Activated CD4-positive, alpha-beta memory T cell treated with anti-CD3 and anti-CD28 coated beads for 36 hours (primary cell): ENCODE results near the gene ICE1. TPM values are rescaled to one million over a fixed set of nuclear protein-coding genes. Genes with fewer than 3 reads are reported as not detected.
A peak's percentile ranks its signal among the peaks of the same experiment; 100 is the strongest.
"Not testable (repeated sequence)": the region's sequence is repeated elsewhere in the genome, so short reads cannot be mapped to it uniquely, and the experiment has no call there.

Experiments
- CTCF ChIA-PET: fragments of 350-600 bp; sonication (Branson Sonifier 250); formaldehyde crosslinking; loops from one replicate; lab custom pipeline; 2021; ENCODE audit warnings: antibody characterized with exemption, inconsistent platforms; lab: Charles Lee
- POLR2A ChIA-PET: fragments of 350-600 bp; sonication (Branson Sonifier 250); formaldehyde crosslinking; loops from one replicate; lab custom pipeline; 2021; ENCODE audit warnings: antibody characterized with exemption; lab: Charles Lee
- DNase-seq: peaks from one replicate; pipeline ENCODE4 v3.0.0-alpha.2; 2020
- H3K27ac Mint-ChIP-seq: one replicate; pipeline ENCODE4 v1.8.0; 2021; ENCODE audit warnings: mixed read lengths
- H3K27me3 Mint-ChIP-seq: one replicate; pipeline ENCODE4 v1.8.0; 2021; ENCODE audit warnings: mixed read lengths
- H3K36me3 Mint-ChIP-seq: one replicate; pipeline ENCODE4 v1.8.0; 2021; ENCODE audit warnings: mixed read lengths
- H3K4me1 Mint-ChIP-seq: one replicate; pipeline ENCODE4 v1.8.0; 2021; ENCODE audit warnings: low read depth, mixed read lengths
- H3K4me3 Mint-ChIP-seq: one replicate; pipeline ENCODE4 v1.8.0; 2021; ENCODE audit warnings: mild to moderate bottlenecking, mixed read lengths
- H3K9me3 Mint-ChIP-seq: one replicate; pipeline ENCODE4 v1.8.0; 2021; ENCODE audit warnings: mixed read lengths
- intact Hi-C: fragments of 100-400 bp; cut with micrococcal nuclease; formaldehyde crosslinking; loops from one replicate; pipeline ENCODE4 v1.15.1; 2023
- total RNA-seq, 2 experiments: library from RNA; stranded (reverse); gene quantifications; one replicate each; pipeline ENCODE4 v1.2.3, GENCODE V29; 2021

Gene ICE1
- total RNA-seq, 2 experiments from 2014 or later: 25.5 to 26.0 TPM

- peaks cover 30% of the 10 kb centered on the region for H3K9me3 Mint-ChIP-seq
- POLR2A ChIA-PET: no interaction called here
- H3K4me1 Mint-ChIP-seq: no peaks in the 10 kb centered on the region
- H3K36me3 Mint-ChIP-seq: peaks cover 18% of the 10 kb centered on the region
- H3K4me3 Mint-ChIP-seq: no peak overlapping the region
- no peak overlapping the region for H3K27ac Mint-ChIP-seq
- DNase-seq: no peak
- H3K27me3 Mint-ChIP-seq: no peaks in the 10 kb centered on the region
- CTCF ChIA-PET: no interaction called here
- intact Hi-C loops: no loop called here
Observed at GRCh38 chr5:5409151-5409810, 13.2 kb upstream of the ICE1 start.

GRCh38 chr5:5413856-5414255 lies 8.6 kb upstream of the ICE1 start:
- CTCF ChIA-PET, H3K4me1 Mint-ChIP-seq, POLR2A ChIA-PET, H3K27ac Mint-ChIP-seq, intact Hi-C loops, H3K27me3 Mint-ChIP-seq, H3K4me3 Mint-ChIP-seq, DNase-seq: not testable (repeated sequence)
- H3K9me3 Mint-ChIP-seq: peaks cover 26% of the 10 kb centered on the region
- peaks cover 18% of the 10 kb centered on the region for H3K36me3 Mint-ChIP-seq

GRCh38 chr5:5414999-5415398 lies 7.5 kb upstream of the ICE1 start:
- peaks cover 12% of the 10 kb centered on the region for H3K36me3 Mint-ChIP-seq
- H3K4me1 Mint-ChIP-seq: peaks cover 2% of the 10 kb centered on the region
- H3K27ac Mint-ChIP-seq: no peak overlapping the region
- DNase-seq: no peak
- H3K9me3 Mint-ChIP-seq: peaks cover 14% of the 10 kb centered on the region
- CTCF ChIA-PET: no interaction called here
- intact Hi-C loops: loop anchor here (5.0 kb wide), 1 partner anchor 538 kb away; no protein-coding TSS in a partner anchor
- H3K4me3 Mint-ChIP-seq: no peak overlapping the region
- H3K27me3 Mint-ChIP-seq: no peaks in the 10 kb centered on the region
- POLR2A ChIA-PET: no interaction called here

- Mint-ChIP-seq H3K4me1 (peaks cover 14% of the 10 kb centered on the region), H3K4me3 (no peak overlapping the region), H3K27me3 (no peaks in the 10 kb centered on the region), H3K9me3 (peaks cover 6% of the 10 kb centered on the region), H3K27ac (no peak overlapping the region), H3K36me3 (peaks cover 3% of the 10 kb centered on the region)
- no peak for DNase-seq
- CTCF ChIA-PET: no interaction called here
- POLR2A ChIA-PET: no interaction called here
- intact Hi-C loops: loop anchor here (5.0 kb wide), 1 partner anchor 539 kb away; no protein-coding TSS in a partner anchor
Observed at GRCh38 chr5:5416733-5417132, 5.7 kb upstream of the ICE1 start.

GRCh38 chr5:5418006-5418405 lies 4.5 kb upstream of the ICE1 start:
- ChIA-PET POLR2A (no interaction called here), CTCF (interaction anchor here (1.4 to 1.8 kb wide), 2 partner anchors 271 to 274 kb away, joined by 3 to 5 read pairs; no protein-coding TSS in a partner anchor)
- intact Hi-C loops: loop anchor here (5.0 kb wide), 1 partner anchor 541 kb away; no protein-coding TSS in a partner anchor
- H3K9me3 Mint-ChIP-seq: peaks cover 6% of the 10 kb centered on the region
- H3K36me3 Mint-ChIP-seq: peaks cover 2% of the 10 kb centered on the region
- DNase-seq: no peak
- no peaks in the 10 kb centered on the region for H3K27me3 Mint-ChIP-seq
- H3K4me1 Mint-ChIP-seq: peaks cover 14% of the 10 kb centered on the region
- no peak overlapping the region for H3K27ac Mint-ChIP-seq
- no peak overlapping the region for H3K4me3 Mint-ChIP-seq

GRCh38 chr5:5418764-5419163 lies 3.7 kb upstream of the ICE1 start:
- H3K4me3 Mint-ChIP-seq: no peak overlapping the region
- ChIA-PET CTCF (interaction anchor here (1.4 to 1.8 kb wide), 3 partner anchors 272 to 278 kb away, joined by 3 to 9 read pairs (median 5); no protein-coding TSS in a partner anchor), POLR2A (no interaction called here)
- H3K36me3 Mint-ChIP-seq: no peaks in the 10 kb centered on the region
- DNase-seq: no peak
- no peak overlapping the region for H3K27ac Mint-ChIP-seq
- H3K4me1 Mint-ChIP-seq: peaks cover 14% of the 10 kb centered on the region
- H3K9me3 Mint-ChIP-seq: peaks cover 3% of the 10 kb centered on the region
- no peaks in the 10 kb centered on the region for H3K27me3 Mint-ChIP-seq
- intact Hi-C loops: loop anchor here (1.0 to 5.0 kb wide), 2 partner anchors 276 to 541 kb away; no protein-coding TSS in a partner anchor

- DNase-seq: no peak
- intact Hi-C loops: loop anchor here (1.0 to 5.0 kb wide), 3 partner anchors 277 to 1408 kb away; no protein-coding TSS in a partner anchor
- H3K4me1 Mint-ChIP-seq: peaks cover 14% of the 10 kb centered on the region
- no peaks in the 10 kb centered on the region for H3K9me3 Mint-ChIP-seq
- no peak overlapping the region for H3K4me3 Mint-ChIP-seq
- H3K27me3 Mint-ChIP-seq: no peaks in the 10 kb centered on the region
- ChIA-PET POLR2A (no interaction called here), CTCF (interaction anchor here (0.7 to 1.8 kb wide), 5 partner anchors 273 to 561 kb away, joined by 3 to 9 read pairs (median 3); no protein-coding TSS in a partner anchor)
- no peak overlapping the region for H3K27ac Mint-ChIP-seq
- H3K36me3 Mint-ChIP-seq: no peaks in the 10 kb centered on the region
Observed at GRCh38 chr5:5419291-5420210, 2.9 kb upstream of the ICE1 start.

- Mint-ChIP-seq H3K27me3 (no peaks in the 10 kb centered on the region), H3K36me3 (no peaks in the 10 kb centered on the region), H3K27ac (no peak overlapping the region), H3K9me3 (no peaks in the 10 kb centered on the region), H3K4me1 (peaks cover 14% of the 10 kb centered on the region), H3K4me3 (no peak overlapping the region)
- intact Hi-C loops: loop anchor here (5.0 kb wide), 1 partner anchor 1407 kb away; no protein-coding TSS in a partner anchor
- DNase-seq: no peak
- CTCF ChIA-PET: interaction anchor here (1.1 to 1.8 kb wide), 2 partner anchors 277 to 279 kb away, joined by 3 to 9 read pairs; no protein-coding TSS in a partner anchor
- POLR2A ChIA-PET: no interaction called here
Observed at GRCh38 chr5:5420251-5420650, 2.2 kb upstream of the ICE1 start.

GRCh38 chr5:5421149-5421960 lies 1.1 kb upstream of the ICE1 start:
- ChIA-PET CTCF (interaction anchor here (1.2 to 1.3 kb wide), 2 partner anchors 19 to 281 kb away, joined by 3 to 5 read pairs; no protein-coding TSS in a partner anchor), POLR2A (interaction anchor here (1.1 kb wide), 1 partner anchor 957 kb away, joined by 3 read pairs; the partner anchor contains the start of gene MED10)
- peak overlapping the region; percentile 96 for H3K4me3 Mint-ChIP-seq
- no peaks in the 10 kb centered on the region for H3K9me3 Mint-ChIP-seq
- H3K36me3 Mint-ChIP-seq: no peaks in the 10 kb centered on the region
- intact Hi-C loops: loop anchor here (5.0 kb wide), 1 partner anchor 1406 kb away; no protein-coding TSS in a partner anchor
- no peaks in the 10 kb centered on the region for H3K27me3 Mint-ChIP-seq
- H3K27ac Mint-ChIP-seq: peak overlapping the region; percentile 95
- H3K4me1 Mint-ChIP-seq: peaks cover 14% of the 10 kb centered on the region
- DNase-seq: peak; percentile 32

GRCh38 chr5:5422819-5423515 lies 490 bp downstream of the ICE1 start:
- peaks cover 3% of the 10 kb centered on the region for H3K36me3 Mint-ChIP-seq
- CTCF ChIA-PET: interaction anchor here (0.6 to 1.0 kb wide), 2 partner anchors 281 to 1108 kb away, joined by 3 to 4 read pairs; no protein-coding TSS in a partner anchor
- H3K9me3 Mint-ChIP-seq: no peaks in the 10 kb centered on the region
- peak overlapping the region; percentile 80 for H3K27ac Mint-ChIP-seq
- peaks cover 17% of the 10 kb centered on the region for H3K4me1 Mint-ChIP-seq
- no peaks in the 10 kb centered on the region for H3K27me3 Mint-ChIP-seq
- POLR2A ChIA-PET: interaction anchor here (0.5 to 1.0 kb wide), 2 partner anchors 13 to 18 kb away, joined by 3 to 4 read pairs; no protein-coding TSS in a partner anchor
- no peak for DNase-seq
- peak overlapping the region; percentile 66 for H3K4me3 Mint-ChIP-seq
- intact Hi-C loops: loop anchor here (1.0 to 5.0 kb wide), 5 partner anchors 70 to 1404 kb away; partner anchors contain the start of genes MED10, NSUN2 and SRD5A1
